WERI-Rb-1 (cell line): Measurements from ENCODE around the gene RWDD3.

Experiments used
- DNase-seq: peaks from one replicate; pipeline ENCODE4 v3.0.0-alpha.2; 2020
- H3K27ac ChIP-seq: fragments of 250-450 bp; sonication (Bioruptor Pico); 2 replicates; pipeline ENCODE4 v1.5.1; 2020; ENCODE audit warnings: mild to moderate bottlenecking, moderate library complexity
- H3K27me3 ChIP-seq: fragments of 250-450 bp; sonication (Bioruptor Pico); 2 replicates; pipeline ENCODE4 v1.5.1; 2021; ENCODE audit warnings: mild to moderate bottlenecking, low read depth, moderate library complexity; ENCODE audit not compliant: insufficient read depth, severe bottlenecking
- H3K36me3 ChIP-seq: fragments of 250-450 bp; sonication (Bioruptor Pico); 2 replicates; pipeline ENCODE4 v1.5.1; 2020; ENCODE audit warnings: mild to moderate bottlenecking, moderate library complexity
- H3K4me3 ChIP-seq: 2 replicates; pipeline ENCODE4 v1.5.1; 2011; ENCODE audit warnings: low read depth, mild to moderate bottlenecking, control low read depth, low read length
- H3K9me3 ChIP-seq: fragments of 250-450 bp; sonication (Bioruptor Pico); 2 replicates; pipeline ENCODE4 v1.5.1; 2021; ENCODE audit warnings: mild to moderate bottlenecking, moderate library complexity; ENCODE audit not compliant: severe bottlenecking
- CTCF ChIP-seq: IDR thresholded peaks from 2 replicates; pipeline ENCODE4 v1.5.1; 2011; ENCODE audit warnings: low read depth, mild to moderate bottlenecking, control low read depth, inconsistent platforms, low read length

The RWDD3 gene

GRCh38 chr1:95223110-95223509 is 10.9 kb upstream of the RWDD3 start:
- no peaks in the 10 kb centered on the region for H3K27me3 ChIP-seq
- DNase-seq = no peak
- H3K4me3 ChIP-seq = no peak overlapping the region
- H3K9me3 ChIP-seq = no peaks in the 10 kb centered on the region
- H3K27ac ChIP-seq = no peak overlapping the region
- TF ChIP-seq CTCF = no peak
- no peaks in the 10 kb centered on the region for H3K36me3 ChIP-seq

DNA sequence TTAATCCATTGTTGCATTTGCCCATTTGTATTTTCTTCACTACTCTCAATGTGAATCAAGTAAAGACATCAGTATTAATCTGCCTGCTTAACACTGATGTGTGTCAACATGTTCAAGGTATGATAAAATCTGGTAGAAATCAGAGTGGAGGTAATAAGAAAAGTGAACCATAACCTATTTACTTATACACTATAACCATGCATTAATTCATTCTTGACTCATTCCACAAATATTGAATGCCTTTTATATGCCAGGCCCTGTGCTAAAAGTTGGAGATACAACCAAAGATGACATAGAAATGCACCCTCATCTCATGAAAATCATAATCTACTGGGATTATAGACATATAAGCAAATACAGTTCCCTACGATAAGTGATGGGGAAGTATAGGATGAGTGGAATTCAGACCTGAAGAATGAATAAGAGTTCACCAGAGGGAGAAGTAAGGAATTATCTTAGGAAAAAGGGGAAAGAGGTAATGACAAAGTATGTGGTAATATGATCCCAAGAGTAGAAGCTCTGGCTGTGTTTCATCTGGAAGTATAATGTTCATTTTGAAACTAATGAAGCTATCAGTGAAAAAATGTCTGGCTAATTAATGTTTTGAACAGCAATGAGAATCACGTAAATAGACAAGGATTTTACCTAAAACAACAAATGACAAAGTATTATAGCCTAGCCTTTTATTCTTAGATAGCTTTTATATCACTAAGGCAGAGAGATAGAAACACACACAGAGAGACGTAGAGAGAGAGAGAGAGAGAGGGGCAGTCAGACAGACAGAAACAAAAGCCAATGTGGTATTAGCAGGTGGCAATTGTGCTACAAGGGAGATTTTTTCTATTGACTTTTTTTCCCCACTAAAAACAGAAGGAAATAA is 7.0 kb upstream of the RWDD3 start:
- Histone ChIP-seq H3K36me3 (no peaks in the 10 kb centered on the region), H3K27me3 (no peaks in the 10 kb centered on the region), H3K9me3 (no peaks in the 10 kb centered on the region), H3K4me3 (no peak overlapping the region), H3K27ac (no peak overlapping the region)
- no peak for TF ChIP-seq CTCF
- DNase-seq = no peak

- no peak for DNase-seq
- H3K36me3 ChIP-seq = no peaks in the 10 kb centered on the region
- TF ChIP-seq CTCF = no peak
- no peaks in the 10 kb centered on the region for H3K9me3 ChIP-seq
- no peak overlapping the region for H3K4me3 ChIP-seq
- no peak overlapping the region for H3K27ac ChIP-seq
- H3K27me3 ChIP-seq = no peaks in the 10 kb centered on the region
Measured at GRCh38 chr1:95229037-95229436, 5.0 kb upstream of the RWDD3 start.

DNA sequence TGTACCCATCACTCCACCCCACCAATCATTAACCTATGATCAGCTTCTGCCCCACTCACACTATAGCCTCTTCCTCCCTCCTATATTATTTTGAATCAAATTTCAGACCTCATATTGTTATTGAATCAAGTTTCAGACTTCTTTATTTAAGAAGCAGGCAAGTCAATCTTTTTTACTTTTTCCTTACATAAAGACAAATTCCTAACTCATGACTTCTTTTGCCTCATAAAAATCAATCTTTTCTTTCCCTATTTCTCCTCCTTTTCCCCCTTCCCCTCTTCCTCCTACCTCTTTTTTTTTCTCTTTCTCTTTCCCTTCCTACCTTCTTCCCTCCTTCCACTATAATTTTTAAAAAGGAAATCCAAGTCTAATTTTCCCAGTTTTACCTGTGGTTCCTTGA is 4.3 kb upstream of the RWDD3 start:
- no peak for TF ChIP-seq CTCF
- Histone ChIP-seq H3K4me3 (no peak overlapping the region), H3K36me3 (no peaks in the 10 kb centered on the region)

GRCh38 chr1:95230256-95230655 is 3.8 kb upstream of the RWDD3 start:
- TF ChIP-seq CTCF = no peak
- no peak for DNase-seq

More for the DNA sequence above, 4.3 kb upstream of the RWDD3 start:
- no peak overlapping the region for H3K27ac ChIP-seq
- H3K9me3 ChIP-seq = no peaks in the 10 kb centered on the region
- no peaks in the 10 kb centered on the region for H3K27me3 ChIP-seq
- no peak for DNase-seq

More at GRCh38 chr1:95230256-95230655, 3.8 kb upstream of the RWDD3 start:
- no peak overlapping the region for H3K27ac ChIP-seq
- no peaks in the 10 kb centered on the region for H3K36me3 ChIP-seq
- H3K27me3 ChIP-seq = no peaks in the 10 kb centered on the region
- H3K9me3 ChIP-seq = no peaks in the 10 kb centered on the region
- H3K4me3 ChIP-seq = no peak overlapping the region
